ENCODE measurements around the gene CACNA1C. TPM values are rescaled to one million over a fixed set of nuclear protein-coding genes. Genes with fewer than 3 reads are reported as not detected.

CACNA1C gene
- polyA plus RNA-seq, 1 of the 3 experiments (the other 2 are of a cell fraction): 1.5 TPM

GRCh38 chr12:2581293-2582045 lies 528.7 kb downstream of the CACNA1C start:
- H3K4me2 ChIP-seq: no peak overlapping the region
- CTCF ChIA-PET: interaction anchor here (0.6 to 5.6 kb wide), 10 partner anchors 8 to 791 kb away, joined by 3 to 62 read pairs (median 5); no protein-coding TSS in a partner anchor
- no peak overlapping the region for H3K9ac ChIP-seq
- 67% methylated on average over 15 of the region's 15 CpGs for WGBS (ENCODE audit: low lambda C conversion rate)
- no peaks in the 10 kb centered on the region for H3K9me2 ChIP-seq
- H3K36me3 ChIP-seq (replicated peaks in 1 of 2; ENCODE audit: control insufficient read depth in 1 of 2, insufficient read depth in 2 of 2, low read length in 1 of 2): no peaks in the 10 kb centered on the region
- H3K27me3 ChIP-seq (ENCODE audit: insufficient read depth): no peaks in the 10 kb centered on the region
- no peaks in the 10 kb centered on the region for H3F3A ChIP-seq (replicated peaks; ENCODE audit: insufficient read depth)
- H3K4me3 ChIP-seq (ENCODE audit: low read depth in 2 of 2, low read length in 1 of 2): no peak overlapping the region
- TF ChIP-seq RCOR1 (IDR thresholded peaks at IDR 0.05; ENCODE audit: low read length) (no peak), PBX3 (IDR thresholded peaks at IDR 0.05) (no peak), USF2 (IDR thresholded peaks at IDR 0.05; ENCODE audit: borderline replicate concordance, low read depth, low read length) (no peak), EZH2phosphoT487 (IDR thresholded peaks at IDR 0.05; ENCODE audit: borderline replicate concordance, low read depth) (no peak), TEAD4 (IDR thresholded peaks at IDR 0.05; ENCODE audit: borderline replicate concordance, insufficient read depth) (no peak), MEF2A (IDR thresholded peaks at IDR 0.05; ENCODE audit: borderline replicate concordance, low read depth) (no peak), MXI1 (IDR thresholded peaks at IDR 0.05; ENCODE audit: low read depth, low read length) (no peak), YY1 (IDR thresholded peaks at IDR 0.05; ENCODE audit: low read depth) (no peak), SIN3A (IDR thresholded peaks at IDR 0.05; ENCODE audit: borderline replicate concordance, low read depth, low read length) (no peak), EP300 (IDR thresholded peaks at IDR 0.05; ENCODE audit: borderline replicate concordance in 1 of 2, low read depth in 1 of 2, low read length in 1 of 2) (no peak), GABPA (IDR thresholded peaks at IDR 0.05; ENCODE audit: low read depth) (no peak), RXRA (IDR thresholded peaks at IDR 0.05; ENCODE audit: borderline replicate concordance, low read depth) (no peak), TCF12 (IDR thresholded peaks at IDR 0.05) (no peak), FOXM1 (IDR thresholded peaks at IDR 0.05; ENCODE audit: low read depth) (no peak), RAD21 (IDR thresholded peaks at IDR 0.05; ENCODE audit: low read length) (no peak), POLR2AphosphoS5 (IDR thresholded peaks at IDR 0.05; ENCODE audit: low read depth, low read length) (no peak), FOSL2 (IDR thresholded peaks at IDR 0.05; ENCODE audit: borderline replicate concordance, low read depth) (no peak)
- no peaks in the 10 kb centered on the region for H4K20me1 ChIP-seq (ENCODE audit: insufficient read depth)
- DNase-seq: no peak
- peaks cover 0 to 21% of the 10 kb centered on the region in 2 experiments; a peak in 1 of 4 replicates for H3K4me1 ChIP-seq (ENCODE audit: control insufficient read depth in 1 of 2, insufficient read depth in 2 of 2, low read depth in 1 of 2, low read length in 1 of 2)
- H3K27ac ChIP-seq (ENCODE audit: low read depth in 2 of 2, low read length in 1 of 2): no peak overlapping the region
- POLR2A ChIA-PET: no interaction called here
- H3K9me3 ChIP-seq: no peaks in the 10 kb centered on the region
- no peaks in the 10 kb centered on the region for H3K79me2 ChIP-seq (ENCODE audit: insufficient read depth)
- no peak overlapping the region for H2AFZ ChIP-seq (ENCODE audit: low read depth)
